Measurements from ENCODE around the gene RIPK1.

The RIPK1 gene

DNA sequence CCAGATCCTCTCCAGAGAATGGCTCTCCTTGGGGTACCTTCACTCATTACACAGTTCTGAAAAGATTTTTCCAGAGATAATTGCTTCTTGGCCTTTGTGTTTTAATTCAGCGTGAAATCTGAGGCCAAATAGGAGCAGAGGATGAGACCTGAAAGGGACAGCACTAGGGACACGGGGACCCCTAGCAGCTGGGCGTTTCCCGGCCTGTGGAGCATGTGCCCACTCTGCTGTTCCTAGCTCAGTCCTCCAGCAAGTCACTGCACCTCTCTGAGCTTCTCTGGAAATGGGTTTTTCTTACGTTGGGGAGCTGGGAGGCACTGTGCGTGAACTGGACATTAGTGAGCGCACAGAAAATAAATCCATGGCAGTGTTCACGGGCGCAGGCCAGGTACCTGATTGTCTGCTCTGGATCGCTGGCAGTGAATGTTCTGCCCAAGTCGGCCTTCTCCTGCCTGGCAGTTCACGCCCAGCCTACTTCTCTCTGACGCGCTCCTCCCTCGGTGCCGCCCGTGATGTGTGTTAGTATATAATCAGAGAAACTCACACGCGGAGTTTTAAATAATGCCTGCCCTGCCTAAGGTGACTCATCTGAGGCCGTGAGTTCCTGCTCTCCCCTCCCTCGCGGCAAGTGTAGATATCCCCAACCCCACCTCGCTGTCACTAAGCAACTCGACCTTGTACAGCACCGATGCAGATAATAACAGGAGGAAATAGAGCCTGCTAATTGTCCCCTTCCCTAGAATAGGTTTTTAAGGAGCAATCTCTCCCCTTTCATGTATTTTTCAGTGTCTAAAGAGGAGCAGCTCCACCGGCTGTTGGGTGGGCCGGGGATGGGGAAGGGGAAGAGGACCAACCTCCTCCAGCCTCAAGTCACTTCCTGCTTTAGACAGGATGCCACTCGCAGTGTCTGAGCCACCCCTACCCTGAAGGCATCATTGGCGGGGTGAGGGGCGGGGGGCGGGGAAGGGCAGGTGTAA lies 91.8 kb downstream of the RIPK1 start:
- DNase-seq = peak in 1 of 2 donors; percentile 55
- intact Hi-C loops (cut with DNase I; ENCODE audit: low total_unique reads) = loop anchor here (10.0 kb wide), 1 partner anchor 85 kb away; no protein-coding TSS in a partner anchor
- Histone ChIP-seq H3K4me3 (no peak overlapping the region), H3K4me1 (peaks cover 0 to 12% (median 8%) of the 10 kb centered on the region in 4 donors), H3K27ac (no peak overlapping the region), H3K36me3 (peaks cover 0 to 5% (median 3%) of the 10 kb centered on the region in 3 donors), H3K27me3 (no peaks in the 10 kb centered on the region), H3K9me3 (no peaks in the 10 kb centered on the region)
- TF ChIP-seq CTCF (IDR thresholded peaks at IDR 0.05) = no peak

DNA sequence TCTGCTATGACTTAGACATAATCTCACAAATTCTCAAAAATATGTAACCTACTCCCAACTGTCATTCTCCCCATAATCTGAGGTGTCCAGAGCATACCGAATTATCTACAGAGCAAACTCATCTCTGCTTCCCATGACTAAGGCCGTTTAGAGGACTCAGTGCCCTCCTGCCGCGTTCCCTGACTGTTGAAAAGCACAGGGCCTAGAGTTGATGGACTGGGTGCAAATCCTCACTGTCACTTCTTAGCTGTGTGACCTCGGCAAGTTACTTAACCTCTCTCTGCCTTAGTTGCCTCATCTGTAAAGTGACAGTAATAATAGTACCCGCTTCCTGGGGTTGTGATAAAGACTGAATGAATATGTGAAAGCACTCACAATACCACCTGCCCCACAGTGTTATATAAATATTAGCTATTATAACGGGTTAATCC lies 93.8 kb downstream of the RIPK1 start:
- H3K36me3 ChIP-seq = no peaks in the 10 kb centered on the region
- no peak for DNase-seq
- no peak for TF ChIP-seq CTCF (IDR thresholded peaks at IDR 0.05)
- H3K27me3 ChIP-seq = no peaks in the 10 kb centered on the region
- peak overlapping the region; percentile 72 to 76 for H3K4me3 ChIP-seq
- intact Hi-C loops (cut with DNase I; ENCODE audit: low total_unique reads) = no loop called here
- H3K4me1 ChIP-seq = peaks cover 0 to 9% (median 7%) of the 10 kb centered on the region in 4 donors
- H3K27ac ChIP-seq = peak overlapping the region; percentile 91 to 97
- no peaks in the 10 kb centered on the region for H3K9me3 ChIP-seq

DNA sequence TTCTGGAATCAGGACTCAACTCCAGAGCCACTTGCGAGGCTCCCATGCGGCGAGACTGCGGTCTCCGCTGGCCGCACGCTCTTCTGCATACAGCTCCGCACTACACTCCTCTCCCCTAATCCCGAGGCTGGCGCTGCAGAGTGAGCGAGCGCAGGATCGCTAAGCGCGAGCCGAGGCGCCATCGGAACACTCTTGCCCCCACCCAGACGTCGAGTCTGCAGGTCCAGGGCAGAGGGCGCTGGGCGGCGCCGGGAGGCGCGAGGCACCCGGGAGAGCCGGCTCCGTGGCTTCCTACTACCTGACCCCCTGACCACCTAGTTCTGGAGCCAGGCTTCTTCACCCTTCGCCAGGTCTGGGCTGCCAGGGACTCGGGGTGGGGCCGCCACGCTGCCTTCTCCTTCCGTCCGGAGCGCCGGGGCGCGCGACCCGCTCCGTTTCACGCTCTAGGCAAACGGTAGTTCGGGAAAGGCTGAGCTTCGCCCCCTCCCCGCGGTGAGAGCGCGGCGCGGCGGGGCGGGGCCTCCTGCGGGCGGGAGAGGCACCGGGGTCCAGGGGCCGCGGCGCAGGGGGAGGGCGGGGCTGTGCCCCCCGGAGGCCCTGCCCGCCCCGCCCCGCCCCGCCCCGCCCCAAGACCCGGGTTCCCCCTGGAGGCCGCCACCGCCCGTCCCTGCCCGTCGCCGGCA lies 94.4 kb downstream of the RIPK1 start:
- peak overlapping the region; percentile 91 to 97 for H3K27ac ChIP-seq
- peak overlapping the region; percentile 72 to 76 for H3K4me3 ChIP-seq
- intact Hi-C loops (cut with DNase I; ENCODE audit: low total_unique reads) = no loop called here
- H3K4me1 ChIP-seq = peaks cover 0 to 9% (median 6%) of the 10 kb centered on the region in 4 donors
- no peaks in the 10 kb centered on the region for H3K27me3 ChIP-seq
- no peaks in the 10 kb centered on the region for H3K36me3 ChIP-seq
- no peaks in the 10 kb centered on the region for H3K9me3 ChIP-seq
- DNase-seq = peak; percentile 72 to 87
- TF ChIP-seq CTCF (IDR thresholded peaks at IDR 0.05) = peak in 1 of 2 experiments; percentile 9

DNA sequence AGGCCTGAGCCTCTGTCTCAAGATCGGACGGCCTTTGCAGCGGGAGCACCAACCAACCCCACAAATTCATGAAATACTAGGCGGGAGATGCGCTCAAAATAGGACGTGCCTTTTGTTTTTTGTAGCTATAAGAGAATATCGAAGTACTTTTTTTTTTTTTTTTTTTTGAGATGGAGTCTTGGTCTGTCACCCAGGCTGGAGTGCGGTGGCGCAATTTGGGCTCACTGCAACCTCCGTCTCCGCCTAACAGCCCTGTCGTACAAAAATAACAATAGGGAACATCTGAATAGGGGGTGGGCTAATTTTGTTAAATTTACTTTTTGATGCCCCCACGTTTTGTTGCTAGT lies 94.9 kb downstream of the RIPK1 start:
- H3K4me3 ChIP-seq = peak overlapping the region; percentile 72 to 76
- H3K9me3 ChIP-seq = no peaks in the 10 kb centered on the region
- no peaks in the 10 kb centered on the region for H3K36me3 ChIP-seq
- peak overlapping the region; percentile 91 to 97 for H3K27ac ChIP-seq
- H3K27me3 ChIP-seq = no peaks in the 10 kb centered on the region
- intact Hi-C loops (cut with DNase I; ENCODE audit: low total_unique reads) = no loop called here
- peaks cover 0 to 9% (median 4%) of the 10 kb centered on the region in 4 donors for H3K4me1 ChIP-seq
- DNase-seq = no peak
- no peak for TF ChIP-seq CTCF (IDR thresholded peaks at IDR 0.05)

DNA sequence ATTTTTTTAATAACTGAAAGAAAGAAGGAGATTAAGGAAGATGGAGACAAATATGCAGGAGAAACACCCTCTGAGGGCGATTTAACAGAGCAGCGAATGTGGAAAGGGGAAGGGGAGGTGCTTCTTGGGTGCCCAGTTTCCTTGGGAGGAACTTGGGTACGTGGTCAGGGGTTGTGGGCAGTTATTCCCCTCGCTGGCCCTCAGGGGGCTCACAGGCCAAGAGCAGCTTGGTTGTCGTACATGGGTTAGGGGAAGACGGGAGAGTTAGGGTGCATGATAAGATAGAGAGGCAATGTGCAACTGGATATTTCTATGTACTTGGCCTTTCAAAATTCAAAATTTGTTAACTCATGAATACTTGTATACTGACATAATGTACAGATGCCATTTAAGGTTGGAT lies 96.1 kb downstream of the RIPK1 start:
- H3K4me3 ChIP-seq = no peak overlapping the region
- DNase-seq = no peak
- intact Hi-C loops (cut with DNase I; ENCODE audit: low total_unique reads) = no loop called here
- no peak overlapping the region for H3K27ac ChIP-seq
- H3K36me3 ChIP-seq = no peaks in the 10 kb centered on the region
- no peaks in the 10 kb centered on the region for H3K9me3 ChIP-seq
- peaks cover 0 to 9% (median 2%) of the 10 kb centered on the region in 4 donors for H3K4me1 ChIP-seq
- TF ChIP-seq CTCF (IDR thresholded peaks at IDR 0.05) = no peak
- no peaks in the 10 kb centered on the region for H3K27me3 ChIP-seq

Measured in tibial artery (tissue), 4 donors.